UCSD-AML1 (cell line): Measurements from ENCODE around the gene PPM1A.
A peak's percentile ranks its signal among the peaks of the same experiment; 100 is the strongest.
"Not testable (repeated sequence)": the region's sequence is repeated elsewhere in the genome, so short reads cannot be mapped to it uniquely, and the experiment has no call there.

Experiments used
- DNase-seq: peaks from one replicate; lab custom pipeline; 2025; ENCODE audit not compliant: unreplicated experiment; lab: John Stamatoyannopoulos, UW

Gene PPM1A

GRCh38 chr14:60317609-60318008 lies 68.6 kb downstream of the PPM1A start:
- DNase-seq = no peak

DNA sequence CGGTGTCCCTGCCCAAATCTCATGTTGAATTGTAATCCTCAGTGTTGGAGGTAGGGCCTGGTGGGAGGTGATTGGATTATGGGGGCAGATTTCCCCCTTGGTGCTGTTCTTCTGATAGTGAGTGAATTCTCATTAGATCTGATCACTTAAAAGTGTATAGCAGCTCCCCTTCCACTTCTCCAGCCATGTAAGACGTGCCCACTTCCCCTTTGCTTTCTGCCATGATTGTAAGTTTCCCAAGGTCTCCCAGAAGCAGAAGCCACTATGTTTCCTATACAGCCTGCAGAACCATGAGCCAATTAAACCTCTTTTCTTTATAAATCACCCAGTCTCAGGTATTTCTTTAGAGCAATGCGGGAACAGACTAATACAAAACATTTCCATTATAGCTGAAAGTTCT lies 71.8 kb downstream of the PPM1A start:
- not testable (repeated sequence) for DNase-seq

DNA sequence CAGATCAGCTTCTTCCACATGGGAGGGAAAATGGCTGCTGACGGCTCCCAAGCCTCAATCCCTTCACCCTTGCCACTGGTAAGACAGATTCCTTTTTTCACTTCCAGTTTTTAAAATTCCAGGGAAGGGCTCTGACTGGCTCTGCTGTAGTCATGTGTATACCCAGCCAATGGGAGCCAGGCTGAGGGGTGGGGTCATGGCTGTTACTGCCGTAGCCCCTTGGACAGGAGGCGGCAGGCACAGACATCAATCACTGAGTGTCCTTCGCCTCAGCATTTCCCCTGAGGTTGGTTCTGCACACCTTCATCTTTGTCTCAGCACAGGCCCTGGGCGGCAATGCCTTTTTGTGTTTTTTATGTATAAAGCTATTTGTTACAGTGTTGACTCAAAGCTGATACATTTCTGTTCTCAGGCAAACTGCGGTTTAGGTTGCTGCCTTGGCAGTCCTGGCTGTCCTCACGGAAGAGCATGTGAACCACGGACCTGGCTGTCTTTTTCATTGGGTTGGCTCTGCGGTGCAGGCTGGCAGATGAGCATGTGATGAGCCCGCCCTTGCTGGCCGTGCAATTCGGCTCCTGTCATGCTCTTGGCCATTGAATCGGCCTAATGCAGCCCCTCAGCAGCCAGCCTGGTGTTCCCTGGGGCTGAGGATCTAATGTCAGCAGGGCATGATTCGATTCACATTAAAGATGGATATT lies 74.3 kb downstream of the PPM1A start:
- no peak for DNase-seq

- DNase-seq = no peak
Measured at GRCh38 chr14:60324837-60325236, 75.8 kb downstream of the PPM1A start.

DNA sequence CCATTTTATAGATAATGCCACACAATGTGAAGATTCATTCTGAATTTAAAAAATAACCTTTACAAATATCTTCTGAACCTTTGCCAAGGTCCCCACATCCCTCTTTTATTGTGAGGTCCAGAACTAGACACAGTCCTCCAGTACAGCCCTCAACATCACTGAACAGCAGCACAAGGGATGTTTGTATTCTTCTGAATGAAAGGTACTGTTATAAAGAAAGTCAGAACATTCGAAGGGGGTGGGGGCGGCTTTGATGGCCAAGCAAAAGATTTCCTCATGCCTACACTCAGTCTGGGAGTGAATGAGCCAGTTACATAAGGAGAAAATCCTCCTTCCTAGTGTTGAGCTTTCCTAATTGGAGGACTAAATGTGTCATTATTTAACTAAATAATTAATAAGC lies 77.3 kb downstream of the PPM1A start:
- DNase-seq = no peak

DNA sequence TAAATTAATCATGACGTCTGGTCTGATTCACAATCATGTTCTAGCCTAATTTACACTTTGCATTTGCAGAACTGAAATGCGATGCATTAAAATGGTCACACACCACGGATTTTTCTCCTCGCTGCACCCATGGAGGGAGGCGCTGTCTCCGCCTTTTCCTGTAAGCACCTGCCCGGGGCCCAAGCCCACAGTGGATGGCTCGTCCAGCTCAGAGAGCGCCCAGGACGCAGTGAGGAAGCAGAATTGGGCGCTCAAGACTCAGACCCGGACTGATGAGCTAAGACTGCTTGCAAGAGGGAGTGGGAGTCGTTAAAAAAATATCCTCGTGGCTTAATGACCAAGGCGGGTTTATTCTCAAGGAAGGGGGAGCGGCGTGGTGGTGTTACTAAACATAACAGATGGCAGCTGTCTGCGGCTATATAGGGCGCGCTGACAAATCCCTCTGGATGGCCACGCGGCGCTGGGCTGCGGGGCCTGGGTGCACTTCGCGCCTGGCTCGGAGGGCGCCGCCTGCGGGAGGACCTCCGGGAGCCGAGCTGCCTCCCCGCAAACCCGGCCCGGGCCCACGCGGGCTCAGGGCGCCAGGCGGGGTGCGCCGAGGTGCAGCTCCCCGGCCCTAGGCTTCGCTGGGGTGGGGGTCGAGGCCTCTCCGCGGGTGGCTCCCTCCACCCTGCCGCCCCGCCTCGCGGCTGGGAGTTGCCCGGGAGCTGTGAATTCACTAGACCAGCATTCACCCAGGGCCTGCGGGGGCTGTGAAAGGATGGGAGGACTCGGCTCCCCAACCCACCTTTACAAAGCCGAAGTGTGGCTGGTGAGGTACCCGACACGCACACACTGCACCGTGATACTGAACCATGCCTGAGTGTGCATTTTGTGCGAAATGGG lies 78.7 kb downstream of the PPM1A start:
- peak; percentile 26 for DNase-seq

DNA sequence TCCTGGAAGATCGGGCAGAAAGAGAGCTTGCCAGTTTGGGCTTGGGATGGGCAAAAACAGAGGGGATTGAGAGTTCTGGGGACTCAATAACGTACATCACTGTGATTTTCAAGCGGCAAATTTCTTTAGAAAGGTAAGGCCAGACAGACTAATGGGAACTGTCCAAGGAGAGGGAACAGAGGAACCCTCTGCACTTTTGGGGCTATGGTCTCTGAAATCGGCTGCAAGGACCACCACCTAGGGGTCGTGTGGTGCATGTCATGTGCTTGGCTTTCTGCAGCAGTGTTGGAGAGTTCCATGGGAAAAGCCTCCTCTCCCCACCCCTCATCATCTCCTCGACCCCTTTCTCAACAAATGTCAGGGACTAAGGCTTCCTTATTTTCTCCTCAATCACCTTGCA lies 79.6 kb downstream of the PPM1A start:
- no peak for DNase-seq

DNA sequence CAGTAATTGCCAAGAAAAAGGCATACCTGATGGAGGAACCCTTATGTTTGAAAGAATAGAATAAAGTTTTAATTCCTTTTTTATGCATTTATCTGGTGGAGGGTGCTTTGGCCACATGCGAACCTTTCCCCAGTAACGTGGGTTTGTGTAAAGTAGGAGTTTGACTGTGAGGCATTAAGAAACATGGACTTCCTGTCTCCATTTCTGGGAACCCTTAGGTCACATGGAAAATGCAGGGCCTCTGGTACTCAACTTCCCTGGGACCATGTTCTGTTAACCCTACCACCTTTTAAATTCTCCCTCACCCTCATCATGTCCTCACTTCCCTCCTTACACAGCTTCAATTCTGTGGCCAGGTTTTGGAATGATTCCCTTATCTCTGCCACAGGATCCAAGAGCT lies 80.3 kb downstream of the PPM1A start:
- DNase-seq = no peak

- DNase-seq = peak; percentile 65
Measured at GRCh38 chr14:60331201-60332045, 82.4 kb downstream of the PPM1A start.

DNA sequence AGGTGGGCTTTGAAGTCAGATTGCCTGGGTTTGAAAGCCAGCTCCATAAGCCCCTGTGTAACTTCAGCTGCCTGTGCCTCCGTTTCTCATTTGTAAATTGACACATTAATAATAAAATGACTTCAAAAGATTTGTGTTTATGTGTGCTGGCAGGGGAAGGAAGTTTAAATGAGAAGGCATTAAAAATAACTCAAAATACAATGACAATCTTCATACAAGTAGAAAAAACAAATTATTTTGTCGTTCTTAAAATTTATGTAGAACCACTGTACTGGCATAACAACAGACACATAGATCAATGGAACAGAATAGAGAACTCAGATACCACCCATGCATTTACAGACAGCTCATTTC lies 83.0 kb downstream of the PPM1A start:
- no peak for DNase-seq

DNA sequence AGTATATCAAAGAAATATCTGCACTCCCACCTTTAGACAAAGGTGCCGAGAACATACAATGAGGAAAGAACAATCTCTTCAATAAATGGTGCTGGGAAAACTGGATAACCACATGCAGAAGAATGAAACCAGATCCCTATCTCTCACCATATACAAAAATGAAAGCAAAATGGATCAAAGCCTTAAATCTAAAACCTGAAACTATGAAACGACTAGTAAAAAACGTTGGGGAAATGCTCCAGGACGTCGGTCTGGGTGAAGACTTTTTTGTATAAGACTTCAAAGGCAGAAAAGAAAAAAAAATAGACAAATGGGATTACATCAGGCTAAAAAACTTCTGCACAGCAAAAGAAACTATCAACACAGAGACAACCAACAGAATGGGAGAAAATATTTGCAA lies 83.8 kb downstream of the PPM1A start:
- no peak for DNase-seq

GRCh38 chr14:60339571-60339970 lies 90.5 kb downstream of the PPM1A start:
- DNase-seq = no peak

- DNase-seq = no peak
Measured at GRCh38 chr14:60343571-60344071, 94.6 kb downstream of the PPM1A start.

DNA sequence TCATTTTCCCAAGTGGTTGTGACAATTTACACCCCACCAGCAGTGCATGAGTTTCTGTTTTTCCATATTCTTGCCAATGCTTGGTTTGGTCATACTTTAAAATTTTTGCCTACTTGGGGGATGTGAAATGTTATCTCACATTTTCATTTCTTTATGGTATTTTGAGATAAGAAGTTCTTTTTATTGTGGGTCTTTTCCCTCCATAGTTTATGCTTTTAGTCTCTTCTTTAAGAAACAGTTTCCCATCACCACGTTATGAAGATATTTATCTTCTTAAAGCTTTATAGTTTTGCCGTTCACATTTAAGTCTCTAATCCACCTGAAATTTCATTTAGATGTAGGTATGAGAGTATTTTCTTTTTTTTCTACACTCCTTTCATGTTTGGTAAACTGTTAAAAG lies 95.7 kb downstream of the PPM1A start:
- no peak for DNase-seq

- no peak for DNase-seq
Measured at GRCh38 chr14:60346706-60347105, 97.7 kb downstream of the PPM1A start.

- DNase-seq = no peak
Measured at GRCh38 chr14:60348211-60348610, 99.2 kb downstream of the PPM1A start.
